B cell (primary cell): ENCODE data around the gene STAC. TPM values are rescaled to one million over a fixed set of nuclear protein-coding genes. Genes with fewer than 3 reads are reported as not detected.

ENCODE experiments used
- ATAC-seq: fragments of 200-7000 bp; cut with Tn5 transposase; one replicate; pipeline ENCODE4 v1.10.0; 2021; ENCODE audit warnings: low read depth, mild to moderate bottlenecking, moderate number of reproducible peaks, moderate library complexity
- CTCF ChIA-PET: fragments of 350-600 bp; sonication (Branson Sonifier 250); formaldehyde crosslinking; loops from one replicate; lab custom pipeline; 2021; ENCODE audit warnings: antibody characterized with exemption, inconsistent platforms; lab: Charles Lee
- POLR2A ChIA-PET: fragments of 350-600 bp; sonication (Branson Sonifier 250); formaldehyde crosslinking; loops from one replicate; lab custom pipeline; 2021; ENCODE audit warnings: antibody characterized with exemption; lab: Charles Lee
- DNase-seq: peaks from one replicate; pipeline ENCODE4 v3.0.0; 2013
- H2AFZ ChIP-seq: 2 replicates; pipeline ENCODE4 v1.6.1; 2012; ENCODE audit warnings: mild to moderate bottlenecking, low read depth, low read length; ENCODE audit not compliant: insufficient read depth, poor library complexity, severe bottlenecking
- H3K27ac ChIP-seq, 2 donors: 1 replicate in 1 of 2; 2 replicates in 1 of 2; pipeline ENCODE4 v1.5.1; 2012 to 2013; ENCODE audit warnings: low read length in 2 of 2, mild to moderate bottlenecking in 2 of 2, moderate library complexity in 1 of 2
- H3K27me3 ChIP-seq, 4 experiments: fragments of 200-600 bp in 1 of 4; sonication (generic) in 1 of 4; replicated peaks in 1 of 4; 1 replicate in 2 of 4; 2 replicates in 2 of 4; pipeline versions ENCODE4 v1.6.1 to v1.7.0; 2013 to 2016; ENCODE audit warnings: low read length in 3 of 4, mild to moderate bottlenecking in 2 of 4, mixed read lengths in 1 of 4, moderate library complexity in 1 of 4; ENCODE audit not compliant: insufficient read depth in 4 of 4, control insufficient read depth in 3 of 4; ENCODE audit errors: control extremely low read depth in 1 of 4
- H3K36me3 ChIP-seq, 2 experiments: replicated peaks in 1 of 2; 1 replicate in 1 of 2; 2 replicates in 1 of 2; pipeline versions ENCODE4 v1.6.1 to v1.7.1; 2013; ENCODE audit warnings: low read length in 1 of 2; ENCODE audit not compliant: insufficient read depth in 2 of 2, control insufficient read depth in 1 of 2; ENCODE audit errors: control extremely low read depth in 1 of 2, extremely low read depth in 1 of 2
- H3K4me1 ChIP-seq, 2 donors: fragments of 200-600 bp in 1 of 2; sonication (generic) in 1 of 2; 1 replicate in 1 of 2; 2 replicates in 1 of 2; pipeline versions ENCODE4 v1.5.1 to v1.6.1; 2013 to 2017; ENCODE audit warnings: low read length in 2 of 2; ENCODE audit not compliant: control insufficient read depth in 2 of 2, insufficient read depth in 2 of 2
- H3K4me2 ChIP-seq: replicated peaks from 2 replicates; pipeline ENCODE3; 2012; ENCODE audit warnings: mild to moderate bottlenecking, low read depth, low read length; ENCODE audit not compliant: poor library complexity, severe bottlenecking
- H3K4me3 ChIP-seq, 5 experiments: fragments of 200-600 bp in 1 of 5; sonication (generic) in 1 of 5; 1 replicate in 3 of 5; 2 replicates in 2 of 5; pipeline versions ENCODE4 v1.5.1 to v1.7.0; 2011 to 2016; ENCODE audit warnings: low read length in 4 of 5, mild to moderate bottlenecking in 4 of 5, low read depth in 2 of 5, control low read depth in 1 of 5, moderate library complexity in 1 of 5; ENCODE audit not compliant: insufficient read depth in 1 of 5; ENCODE audit errors: control extremely low read depth in 1 of 5, extremely low read depth in 1 of 5
- H3K79me2 ChIP-seq: fragments of 200-600 bp; sonication (generic); one replicate; pipeline ENCODE4 v1.6.0; 2016; ENCODE audit warnings: low read length; ENCODE audit not compliant: control insufficient read depth, insufficient read depth
- H3K9ac ChIP-seq: fragments of 200-600 bp; sonication (generic); 2 replicates; pipeline ENCODE4 v1.6.1; 2017; ENCODE audit warnings: mild to moderate bottlenecking, low read length, moderate library complexity
- H3K9me3 ChIP-seq, 3 donors: one replicate each; pipeline versions ENCODE4 v1.6.1 to v1.7.1; 2013; ENCODE audit warnings: low read length in 2 of 3; ENCODE audit not compliant: control insufficient read depth in 2 of 3, insufficient read depth in 1 of 3; ENCODE audit errors: control extremely low read depth in 1 of 3
- H4K20me1 ChIP-seq: 2 replicates; pipeline ENCODE4 v1.6.0; 2012; ENCODE audit warnings: mild to moderate bottlenecking, low read length; ENCODE audit not compliant: insufficient read depth, control insufficient read depth, poor library complexity, severe bottlenecking
- H3K27ac Mint-ChIP-seq: one replicate; pipeline ENCODE4 v1.8.0; 2021; ENCODE audit warnings: mixed read lengths
- H3K27me3 Mint-ChIP-seq: one replicate; pipeline ENCODE4 v1.8.0; 2021; ENCODE audit warnings: mixed read lengths
- H3K4me1 Mint-ChIP-seq: one replicate; pipeline ENCODE4 v1.8.0; 2021; ENCODE audit warnings: mixed read lengths
- H3K4me3 Mint-ChIP-seq: one replicate; pipeline ENCODE4 v1.8.0; 2021; ENCODE audit warnings: mixed read lengths
- H3K9me3 Mint-ChIP-seq: one replicate; pipeline ENCODE4 v1.8.0; 2022; ENCODE audit warnings: mixed read lengths; ENCODE audit not compliant: insufficient read depth
- EZH2 ChIP-seq: IDR thresholded peaks from 2 replicates; pipeline ENCODE4 v1.6.1; 2012; ENCODE audit warnings: borderline replicate concordance, low read depth, mild to moderate bottlenecking, moderate library complexity, low read length; ENCODE audit not compliant: insufficient read depth, poor library complexity, severe bottlenecking
- WGBS: methylation state at CpG from one replicate; pipeline ENCODE4 v1.1.5; 2013; ENCODE audit warnings: missing lambda C conversion rate; ENCODE audit not compliant: insufficient coverage; 5-methylcytosine and 5-hydroxymethylcytosine counted together
- intact Hi-C: fragments of 100-400 bp; cut with micrococcal nuclease; formaldehyde crosslinking; loops from one replicate; pipeline ENCODE4 v1.10.0; 2022
- polyA plus RNA-seq: library from polyadenylated mRNA; depleted of rRNA; stranded (reverse); fragments of >200 nt; gene quantifications from 2 replicates; pipeline ENCODE4 v1.2.3, GENCODE V29; 2012
- total RNA-seq, 2 donors: library from RNA; stranded (reverse); fragments of 120-200 nt in 1 of 2; gene quantifications; 1 replicate in 1 of 2; 2 replicates in 1 of 2; pipeline versions ENCODE4 v1.2.3 to v1.2.4, GENCODE V29; 2013 to 2022
- TF ChIP-seq, protein P1 (sequence below): fragments of 200-600 bp; IDR thresholded peaks from one replicate; pipeline ENCODE4 v1.8.0; 2022; ENCODE audit warnings: antibody characterized with exemption, mild to moderate bottlenecking

STAC gene
- total and polyA plus RNA-seq, 2 donors (not counting 1 experiment from before 2014, with no cell fraction given) = not detected

GRCh38 chr3:36409862-36410261 lies 29.6 kb downstream of the STAC start:
- no peak overlapping the region for H3K9ac ChIP-seq
- no peaks in the 10 kb centered on the region for H4K20me1 ChIP-seq
- ATAC-seq = no peak
- H3K4me1 ChIP-seq = no peaks in the 10 kb centered on the region
- no CpG with 5 or more reads among the region's 2 CpGs for WGBS
- H3K79me2 ChIP-seq = no peaks in the 10 kb centered on the region
- TF ChIP-seq, protein P1, sequence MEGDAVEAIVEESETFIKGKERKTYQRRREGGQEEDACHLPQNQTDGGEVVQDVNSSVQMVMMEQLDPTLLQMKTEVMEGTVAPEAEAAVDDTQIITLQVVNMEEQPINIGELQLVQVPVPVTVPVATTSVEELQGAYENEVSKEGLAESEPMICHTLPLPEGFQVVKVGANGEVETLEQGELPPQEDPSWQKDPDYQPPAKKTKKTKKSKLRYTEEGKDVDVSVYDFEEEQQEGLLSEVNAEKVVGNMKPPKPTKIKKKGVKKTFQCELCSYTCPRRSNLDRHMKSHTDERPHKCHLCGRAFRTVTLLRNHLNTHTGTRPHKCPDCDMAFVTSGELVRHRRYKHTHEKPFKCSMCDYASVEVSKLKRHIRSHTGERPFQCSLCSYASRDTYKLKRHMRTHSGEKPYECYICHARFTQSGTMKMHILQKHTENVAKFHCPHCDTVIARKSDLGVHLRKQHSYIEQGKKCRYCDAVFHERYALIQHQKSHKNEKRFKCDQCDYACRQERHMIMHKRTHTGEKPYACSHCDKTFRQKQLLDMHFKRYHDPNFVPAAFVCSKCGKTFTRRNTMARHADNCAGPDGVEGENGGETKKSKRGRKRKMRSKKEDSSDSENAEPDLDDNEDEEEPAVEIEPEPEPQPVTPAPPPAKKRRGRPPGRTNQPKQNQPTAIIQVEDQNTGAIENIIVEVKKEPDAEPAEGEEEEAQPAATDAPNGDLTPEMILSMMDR = no peak
- H3K4me3 ChIP-seq = no peak overlapping the region
- Mint-ChIP-seq H3K4me3 (no peak overlapping the region), H3K27me3 (no peaks in the 10 kb centered on the region), H3K9me3 (no peaks in the 10 kb centered on the region), H3K27ac (no peak overlapping the region), H3K4me1 (no peaks in the 10 kb centered on the region)
- H3K36me3 ChIP-seq = no peaks in the 10 kb centered on the region
- no peak overlapping the region for H3K27ac ChIP-seq
- no peaks in the 10 kb centered on the region for H3K27me3 ChIP-seq
- ChIA-PET CTCF (no interaction called here), POLR2A (no interaction called here)
- intact Hi-C loops = no loop called here
- no peak for DNase-seq
- no peak overlapping the region for H2AFZ ChIP-seq
- no peaks in the 10 kb centered on the region for H3K9me3 ChIP-seq
- no peak overlapping the region for H3K4me2 ChIP-seq

DNA sequence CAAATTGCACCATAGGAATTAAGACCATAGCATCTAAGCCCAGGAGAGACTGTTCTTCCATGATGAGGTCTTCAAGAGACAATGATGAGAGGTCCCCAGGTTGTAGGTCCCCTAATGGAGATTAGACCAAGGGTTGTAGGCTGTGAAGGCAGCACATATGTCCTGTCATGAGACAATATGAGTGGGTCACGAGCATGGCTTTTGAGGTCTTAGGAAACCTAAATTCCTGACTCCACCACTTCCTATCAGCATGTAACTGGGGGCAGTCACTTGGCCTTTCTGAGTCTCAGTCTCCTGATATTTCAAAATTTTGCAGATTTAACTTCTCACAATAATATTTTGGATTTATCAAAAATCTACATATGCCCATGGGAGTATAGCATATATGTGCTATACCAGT lies 31.3 kb downstream of the STAC start:
- Histone ChIP-seq H3K27ac (no peak overlapping the region), H3K9me3 (peaks cover 0 to 6% (median 0%) of the 10 kb centered on the region in 3 donors), H3K27me3 (no peaks in the 10 kb centered on the region), H3K4me2 (no peak overlapping the region), H3K79me2 (no peaks in the 10 kb centered on the region), H3K36me3 (no peaks in the 10 kb centered on the region), H3K4me1 (no peaks in the 10 kb centered on the region), H4K20me1 (no peaks in the 10 kb centered on the region), H2AFZ (no peak overlapping the region), H3K9ac (no peak overlapping the region), H3K4me3 (no peak overlapping the region)
- no peak for TF ChIP-seq EZH2
- TF ChIP-seq, protein P1 = no peak
- Mint-ChIP-seq H3K4me3 (no peak overlapping the region), H3K27ac (no peak overlapping the region), H3K4me1 (no peaks in the 10 kb centered on the region), H3K9me3 (no peaks in the 10 kb centered on the region), H3K27me3 (no peaks in the 10 kb centered on the region)
- no peak for DNase-seq
- CTCF ChIA-PET = no interaction called here
- intact Hi-C loops = no loop called here
- 100% methylated on average over 1 of the region's 1 CpG for WGBS
- POLR2A ChIA-PET = no interaction called here
- ATAC-seq = no peak
